Immature natural killer cell (primary cell): ENCODE measurements around the gene C16orf74. TPM values are rescaled to one million over a fixed set of nuclear protein-coding genes. Genes with fewer than 3 reads are reported as not detected.
A peak's percentile ranks its signal among the peaks of the same experiment; 100 is the strongest.

ENCODE experiments used
- DNase-seq, 3 donors: peaks; one replicate each; pipeline ENCODE4 v3.0.0; 2022; ENCODE audit warnings: mixed read lengths in 1 of 3
- H3K27ac Mint-ChIP-seq, 6 donors: one replicate each; pipeline ENCODE4 v1.8.0; 2020; ENCODE audit warnings: mixed read lengths in 6 of 6, mild to moderate bottlenecking in 5 of 6, inconsistent platforms in 4 of 6, moderate library complexity in 3 of 6
- H3K27me3 Mint-ChIP-seq, 3 donors: one replicate each; pipeline ENCODE4 v1.8.0; 2020 to 2021; ENCODE audit warnings: low read depth in 3 of 3, mild to moderate bottlenecking in 3 of 3, mixed read lengths in 3 of 3, moderate library complexity in 3 of 3, inconsistent platforms in 1 of 3
- H3K36me3 Mint-ChIP-seq, 3 donors: one replicate each; pipeline ENCODE4 v1.8.0; 2020; ENCODE audit warnings: mixed read lengths in 3 of 3, inconsistent platforms in 2 of 3, mild to moderate bottlenecking in 2 of 3
- H3K4me1 Mint-ChIP-seq, 2 donors: one replicate each; pipeline ENCODE4 v1.8.0; 2020; ENCODE audit warnings: inconsistent platforms in 2 of 2, mild to moderate bottlenecking in 2 of 2, mixed read lengths in 2 of 2, moderate library complexity in 1 of 2
- H3K4me3 Mint-ChIP-seq, 5 donors: one replicate each; pipeline ENCODE4 v1.8.0; 2020; ENCODE audit warnings: mild to moderate bottlenecking in 5 of 5, mixed read lengths in 5 of 5, inconsistent platforms in 3 of 5, moderate library complexity in 3 of 5
- H3K9me3 Mint-ChIP-seq, 6 donors: one replicate each; pipeline ENCODE4 v1.8.0; 2020; ENCODE audit warnings: mild to moderate bottlenecking in 6 of 6, mixed read lengths in 6 of 6, inconsistent platforms in 4 of 6, moderate library complexity in 3 of 6
- polyA plus RNA-seq, 3 donors: library from polyadenylated mRNA; unstranded; fragments of 300-500 nt; fragmentation: Illumina TruSeq; gene quantifications; one replicate each; pipeline ENCODE4 v1.2.3, GENCODE V29; 2021

C16orf74 gene
- 1 to 10 TPM; 5.0 to 9.0 (median 7.4) TPM for polyA plus RNA-seq

DNA sequence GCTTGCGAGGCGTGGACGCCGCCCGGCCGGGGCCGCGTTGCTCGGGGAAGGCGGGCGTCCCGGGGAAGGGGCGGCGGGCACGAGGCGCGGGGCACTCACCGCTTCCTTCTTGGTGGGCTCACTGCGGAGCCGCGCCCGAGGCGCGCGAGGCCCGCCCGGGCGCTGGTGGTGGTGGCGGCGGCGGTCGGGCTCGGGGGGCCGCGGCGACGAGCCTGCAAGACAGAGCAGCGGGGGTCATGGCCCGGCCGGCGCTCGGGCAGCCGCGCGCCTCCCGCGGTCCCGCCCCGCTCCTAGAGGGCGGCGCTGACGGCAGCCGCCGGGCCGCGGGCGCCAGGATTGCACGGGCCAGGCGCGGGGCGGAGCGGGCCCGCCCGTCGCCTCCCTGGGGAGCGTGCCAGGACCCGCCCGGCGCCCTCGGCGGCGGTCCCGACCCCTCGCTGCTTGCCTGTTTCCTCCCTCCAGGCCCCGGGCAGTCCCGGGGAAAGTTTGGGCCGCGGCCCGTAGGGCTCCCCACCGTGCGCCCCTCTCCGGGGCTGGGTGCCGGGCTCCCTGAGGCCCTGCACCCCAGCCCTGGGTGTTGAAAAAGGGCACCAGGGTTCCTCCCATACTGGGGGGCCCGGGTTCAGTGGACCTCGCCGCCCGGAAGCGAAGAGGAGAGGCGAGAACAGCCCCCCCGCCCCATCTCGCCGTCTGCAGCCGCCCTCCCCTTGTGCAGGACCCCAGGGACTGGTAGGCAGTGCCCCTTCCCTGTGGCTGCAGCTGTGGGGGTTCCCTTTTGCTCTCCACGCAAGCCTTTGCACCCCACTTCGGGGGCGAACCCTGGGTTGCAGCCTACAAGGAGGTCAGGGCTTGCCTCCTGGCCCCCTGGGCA lies at the start of gene C16orf74:
TSS of gene C16orf74 (minus strand) at position 270 of the 871 bp plus-strand sequence. CDS start 15,879 bp downstream, outside the sequence.
- H3K27me3 Mint-ChIP-seq: peaks cover 4 to 8% (median 5%) of the 10 kb centered on the region in 3 donors
- no peak within 1 kb of the TSS for H3K27ac Mint-ChIP-seq
- peak in 1 of 3 donors; percentile 16 for DNase-seq

DNA sequence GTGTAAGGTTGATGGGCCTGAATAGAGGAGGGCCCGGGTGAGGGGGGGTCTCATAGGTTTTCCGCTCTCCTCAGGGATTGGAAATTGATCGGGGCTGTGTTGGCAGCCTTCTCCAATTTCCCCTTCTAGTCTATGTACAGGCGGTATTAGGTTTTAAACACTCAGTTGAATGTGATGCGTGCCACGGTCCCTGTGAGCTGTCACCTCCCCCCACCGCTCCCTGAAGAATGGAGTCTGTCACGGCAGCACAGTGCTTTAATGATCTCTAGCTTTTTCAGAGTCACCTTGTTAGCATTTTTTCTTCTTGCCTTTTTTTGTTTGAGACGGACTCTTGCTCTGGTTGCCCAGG lies 49.4 kb upstream of the C16orf74 start:
- Mint-ChIP-seq H3K9me3 (no peaks in the 10 kb centered on the region), H3K4me1 (peaks cover 52 to 72% of the 10 kb centered on the region in 2 donors)
- DNase-seq: no peak

More for the DNA sequence above, at the start of gene C16orf74:
- H3K36me3 Mint-ChIP-seq: no peaks in the 10 kb centered on the region
- H3K4me3 Mint-ChIP-seq: peak within 1 kb of the TSS; percentile 72 to 87 (median 82)
- H3K4me1 Mint-ChIP-seq: peaks cover 4 to 5% of the 10 kb centered on the region in 2 donors
- no peaks in the 10 kb centered on the region for H3K9me3 Mint-ChIP-seq

DNA sequence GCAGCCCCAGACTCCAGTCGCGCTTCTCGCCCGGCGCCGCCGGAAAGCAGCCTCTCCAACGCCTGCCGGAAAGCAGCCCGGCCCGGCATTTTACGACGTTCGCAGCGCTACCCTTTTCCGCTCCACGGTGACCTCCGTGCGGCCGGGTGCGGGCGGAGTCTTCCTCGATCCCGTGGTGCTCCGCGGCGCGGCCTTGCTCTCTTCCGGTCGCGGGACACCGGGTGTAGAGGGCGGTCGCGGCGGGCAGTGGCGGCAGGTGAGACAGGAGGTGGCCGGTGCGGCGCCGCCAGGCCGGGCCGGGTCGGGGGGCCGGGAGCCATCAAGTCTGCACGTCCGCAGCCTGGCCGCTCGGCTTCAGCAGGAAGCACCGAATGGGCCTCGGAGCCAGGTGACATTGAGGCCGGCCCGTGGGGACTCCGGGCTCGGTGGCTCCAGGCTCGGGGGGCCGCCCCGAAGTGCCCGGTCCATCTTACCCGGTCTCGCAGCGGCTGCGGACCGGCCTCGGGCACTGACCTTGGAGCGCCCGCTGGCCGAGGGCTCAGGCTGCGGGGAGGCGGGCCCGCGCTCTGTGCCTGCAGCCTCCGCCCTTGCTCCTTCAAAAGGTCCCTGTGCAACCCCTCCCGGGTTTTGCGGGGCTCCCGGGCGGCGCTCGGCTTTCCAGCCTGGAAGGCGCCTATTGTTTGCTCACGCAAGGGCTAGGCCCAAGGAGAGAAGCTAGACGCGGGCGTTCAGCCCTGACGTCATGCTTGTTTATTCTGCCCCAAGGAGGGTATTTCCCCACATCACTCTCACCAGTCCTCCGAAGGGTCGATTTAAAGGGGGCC lies 48.8 kb upstream of the C16orf74 start, which contains the start of the genes COX4I1 and EMC8:
TSS of gene COX4I1 (plus strand) at position 199 of the 824 bp plus-strand sequence. CDS start 1,511 bp downstream, outside the sequence.
TSS of gene EMC8 (minus strand) at position 48 of the 824 bp plus-strand sequence. CDS start 249 bp downstream, outside the sequence.
- H3K27ac Mint-ChIP-seq: peak within 1 kb of the TSS; percentile 78 to 96 (median 94)
- peak; percentile 91 to 92 (median 91) for DNase-seq
- peak within 1 kb of the TSS; percentile 85 to 91 (median 87) for H3K4me3 Mint-ChIP-seq
- H3K27me3 Mint-ChIP-seq: peaks cover 6 to 20% (median 17%) of the 10 kb centered on the region in 3 donors
- no peaks in the 10 kb centered on the region for H3K9me3 Mint-ChIP-seq
- H3K36me3 Mint-ChIP-seq: peaks cover 11 to 29% (median 21%) of the 10 kb centered on the region in 3 donors
- peaks cover 55 to 72% of the 10 kb centered on the region in 2 donors for H3K4me1 Mint-ChIP-seq

More for the DNA sequence above, 49.4 kb upstream of the C16orf74 start:
- H3K27ac Mint-ChIP-seq: peak overlapping the region; percentile 52 to 96 (median 94)
- peak overlapping the region; percentile 82 to 85 (median 84) for H3K4me3 Mint-ChIP-seq
- H3K36me3 Mint-ChIP-seq: peaks cover 11 to 30% (median 24%) of the 10 kb centered on the region in 3 donors
- H3K27me3 Mint-ChIP-seq: peaks cover 6 to 20% (median 17%) of the 10 kb centered on the region in 3 donors

DNA sequence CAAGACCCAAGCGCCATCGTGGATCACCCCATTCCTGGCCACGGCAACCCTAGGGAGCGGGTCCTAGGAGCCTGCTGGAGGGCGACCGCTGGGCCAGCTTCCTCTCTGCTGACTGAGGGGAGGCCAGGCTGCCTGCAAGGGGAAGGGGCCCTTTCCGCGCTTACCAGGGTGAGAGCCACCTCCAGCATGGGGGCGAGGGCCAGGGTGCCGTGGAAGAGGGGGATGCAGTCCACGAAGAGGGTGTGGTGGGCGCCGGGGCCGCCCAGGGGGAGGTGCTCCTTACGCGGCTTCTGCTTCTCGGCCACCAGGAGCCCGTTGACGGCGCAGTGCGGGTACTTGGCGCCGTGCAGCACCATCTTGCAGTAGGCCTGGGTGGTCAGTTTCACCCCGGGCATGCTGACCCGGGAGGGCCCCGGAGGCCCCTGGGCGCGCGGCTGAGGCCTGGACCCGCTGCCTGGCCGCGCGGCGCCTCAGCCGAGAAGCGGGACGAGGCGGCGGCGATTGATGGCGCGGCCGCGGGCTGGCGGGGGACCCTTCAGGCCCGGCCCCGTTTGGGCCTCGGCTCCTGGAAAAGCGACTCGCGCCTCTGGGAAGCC lies 48.1 kb upstream of the C16orf74 start:
- H3K36me3 Mint-ChIP-seq: peaks cover 11 to 29% (median 20%) of the 10 kb centered on the region in 3 donors
- peak overlapping the region; percentile 85 to 91 (median 87) for H3K4me3 Mint-ChIP-seq
- H3K9me3 Mint-ChIP-seq: no peaks in the 10 kb centered on the region
- H3K27me3 Mint-ChIP-seq: peaks cover 6 to 20% (median 17%) of the 10 kb centered on the region in 3 donors
- peak in 2 of 3 donors; percentile 41 to 44 for DNase-seq
- H3K4me1 Mint-ChIP-seq: peaks cover 57 to 71% of the 10 kb centered on the region in 2 donors
- H3K27ac Mint-ChIP-seq: peak overlapping the region; percentile 51 to 93 (median 88)

DNA sequence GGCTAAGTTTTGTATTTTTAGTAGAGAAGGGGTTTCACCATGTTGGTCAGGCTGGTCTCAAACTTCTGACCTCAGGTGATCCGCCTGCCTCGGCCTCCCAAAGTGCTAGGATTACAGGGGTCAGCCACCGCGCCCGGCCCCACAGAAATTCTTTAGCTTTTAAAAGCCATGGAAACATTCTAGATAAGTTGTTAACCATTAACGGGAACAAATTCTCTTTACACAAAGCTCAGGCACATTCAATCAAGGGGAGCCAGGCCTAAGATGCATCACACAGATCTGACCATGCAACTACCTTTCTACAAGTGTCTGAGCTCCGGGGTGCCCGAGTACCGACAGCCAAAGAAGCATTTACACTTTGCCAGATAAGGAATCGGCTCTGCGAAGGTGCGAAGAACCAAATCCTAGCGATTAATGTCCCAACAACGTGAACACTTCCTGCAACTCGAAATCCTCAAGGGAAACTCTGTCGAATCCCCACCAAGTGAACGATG lies 47.4 kb upstream of the C16orf74 start:
- peak overlapping the region; percentile 82 to 91 (median 85) for H3K4me3 Mint-ChIP-seq
- H3K36me3 Mint-ChIP-seq: peaks cover 11 to 23% (median 15%) of the 10 kb centered on the region in 3 donors
- DNase-seq: no peak
- H3K9me3 Mint-ChIP-seq: no peaks in the 10 kb centered on the region
- H3K27ac Mint-ChIP-seq: peak overlapping the region; percentile 34 to 93 (median 76)
- peaks cover 56 to 64% of the 10 kb centered on the region in 2 donors for H3K4me1 Mint-ChIP-seq
- peaks cover 6 to 20% (median 17%) of the 10 kb centered on the region in 3 donors for H3K27me3 Mint-ChIP-seq

DNA sequence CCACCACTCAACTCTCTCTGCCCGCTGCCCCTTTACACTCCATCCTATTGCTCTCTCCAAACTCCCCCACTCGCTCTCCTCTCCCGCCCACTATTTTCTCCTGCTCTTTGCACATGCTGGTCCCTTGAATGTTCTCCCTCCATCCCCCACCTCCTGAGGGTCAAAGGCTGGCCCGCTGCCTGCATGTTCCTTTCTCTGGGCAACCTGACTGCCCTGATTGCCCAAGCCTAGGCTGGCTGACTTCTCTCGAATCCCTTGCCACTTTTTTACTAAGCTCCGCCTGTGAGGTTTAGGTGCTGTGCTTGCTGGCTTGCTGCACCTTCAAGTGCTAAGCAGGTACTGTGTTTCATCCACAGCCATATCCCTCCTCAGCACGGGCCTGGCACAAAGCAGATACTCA lies 45.7 kb upstream of the C16orf74 start:
- no peak for DNase-seq
- peaks cover 51 to 59% of the 10 kb centered on the region in 2 donors for H3K4me1 Mint-ChIP-seq
- H3K27me3 Mint-ChIP-seq: peaks cover 6 to 20% (median 17%) of the 10 kb centered on the region in 3 donors
- H3K36me3 Mint-ChIP-seq: peaks cover 13 to 36% (median 22%) of the 10 kb centered on the region in 3 donors
- peak overlapping the region in 1 of 5 donors; percentile 71 for H3K4me3 Mint-ChIP-seq
- no peaks in the 10 kb centered on the region for H3K9me3 Mint-ChIP-seq
- H3K27ac Mint-ChIP-seq: peak overlapping the region in 4 of 6 donors; percentile 10 to 53 (median 42)

DNA sequence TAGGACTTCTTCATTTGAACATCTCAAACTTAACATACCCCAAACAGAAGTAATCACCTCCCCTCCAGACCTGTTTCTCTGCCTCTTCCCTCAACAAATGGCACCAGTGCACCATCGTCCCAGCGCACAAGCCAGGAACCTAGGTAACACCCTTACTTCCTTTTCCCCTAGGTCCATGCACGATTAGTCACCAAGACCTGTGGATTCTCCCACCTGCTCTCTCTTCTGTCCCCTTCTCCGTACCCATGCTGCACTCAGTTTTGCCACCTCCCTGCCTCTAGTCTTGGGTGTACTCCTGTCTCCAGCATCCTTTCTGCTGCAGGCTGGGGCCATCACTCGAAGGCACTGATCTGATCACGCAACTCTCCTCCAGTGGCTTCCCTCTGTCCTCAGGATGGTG lies 45.3 kb upstream of the C16orf74 start:
- Mint-ChIP-seq H3K9me3 (no peaks in the 10 kb centered on the region), H3K36me3 (peaks cover 14 to 36% (median 22%) of the 10 kb centered on the region in 3 donors), H3K27me3 (peaks cover 6 to 20% (median 17%) of the 10 kb centered on the region in 3 donors), H3K27ac (peak overlapping the region in 1 of 6 donors; percentile 37), H3K4me1 (peaks cover 46 to 59% of the 10 kb centered on the region in 2 donors), H3K4me3 (peak overlapping the region in 1 of 5 donors; percentile 52)
- DNase-seq: no peak

DNA sequence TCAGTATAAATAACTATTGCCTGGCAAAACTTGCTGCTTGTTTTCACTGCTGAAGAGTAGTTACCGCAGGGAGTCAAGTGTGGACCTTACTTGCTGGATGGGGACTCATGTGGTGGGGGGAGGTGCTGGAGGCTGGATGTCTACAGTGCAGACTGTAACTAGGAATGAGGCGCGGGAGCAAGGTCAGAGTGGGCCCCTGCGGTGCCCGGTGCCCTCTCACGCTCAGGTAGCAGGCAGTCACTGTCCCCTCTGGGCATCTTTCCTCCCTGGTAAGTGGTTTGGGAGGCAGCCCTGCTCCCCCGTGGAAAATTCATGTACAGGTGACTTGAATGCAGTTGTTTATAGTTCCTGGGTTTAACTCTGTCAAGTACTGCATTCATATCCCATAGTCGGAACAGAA lies 43.8 kb upstream of the C16orf74 start:
- Mint-ChIP-seq H3K4me3 (no peak overlapping the region), H3K27ac (peak overlapping the region in 1 of 6 donors; percentile 53), H3K36me3 (peaks cover 14 to 36% (median 22%) of the 10 kb centered on the region in 3 donors), H3K27me3 (peaks cover 4 to 10% (median 6%) of the 10 kb centered on the region in 3 donors), H3K9me3 (no peaks in the 10 kb centered on the region), H3K4me1 (peaks cover 35 to 53% of the 10 kb centered on the region in 2 donors)
- no peak for DNase-seq

DNA sequence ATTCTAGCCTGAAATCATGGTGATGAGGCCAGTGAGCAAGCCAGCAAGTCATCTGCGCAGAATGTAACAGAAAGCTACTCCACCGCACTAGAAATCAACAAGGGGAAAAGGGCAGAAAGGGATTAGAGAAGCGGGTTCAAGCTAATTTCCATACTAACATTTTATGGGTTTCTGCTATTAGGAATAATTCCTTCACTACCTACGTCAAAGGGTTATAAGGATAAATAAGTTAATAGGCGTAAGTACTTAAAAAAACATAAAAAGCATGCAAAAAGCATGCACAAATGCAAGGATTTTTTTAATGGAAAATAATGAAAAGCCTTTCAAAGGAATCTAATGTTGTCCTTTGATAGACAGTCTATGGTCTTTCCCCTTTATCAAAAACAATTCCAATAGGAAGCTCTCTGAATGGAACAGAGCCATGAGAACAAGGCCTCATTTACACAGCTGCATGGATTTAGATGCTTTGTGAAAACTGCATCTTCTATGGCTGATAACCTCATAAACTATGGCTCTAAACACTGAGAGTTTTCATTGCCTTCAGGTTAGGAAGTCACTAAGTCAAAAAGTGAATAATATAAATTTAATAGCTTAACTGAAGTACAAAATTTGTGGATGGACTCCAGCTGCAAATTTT lies 42.9 kb upstream of the C16orf74 start:
- H3K4me1 Mint-ChIP-seq: peaks cover 33 to 53% of the 10 kb centered on the region in 2 donors
- no peak overlapping the region for H3K4me3 Mint-ChIP-seq
- no peak overlapping the region for H3K27ac Mint-ChIP-seq
- peaks cover 14 to 40% (median 25%) of the 10 kb centered on the region in 3 donors for H3K36me3 Mint-ChIP-seq
- no peaks in the 10 kb centered on the region for H3K9me3 Mint-ChIP-seq
- H3K27me3 Mint-ChIP-seq: peaks cover 2 to 5% (median 3%) of the 10 kb centered on the region in 3 donors
- no peak for DNase-seq

DNA sequence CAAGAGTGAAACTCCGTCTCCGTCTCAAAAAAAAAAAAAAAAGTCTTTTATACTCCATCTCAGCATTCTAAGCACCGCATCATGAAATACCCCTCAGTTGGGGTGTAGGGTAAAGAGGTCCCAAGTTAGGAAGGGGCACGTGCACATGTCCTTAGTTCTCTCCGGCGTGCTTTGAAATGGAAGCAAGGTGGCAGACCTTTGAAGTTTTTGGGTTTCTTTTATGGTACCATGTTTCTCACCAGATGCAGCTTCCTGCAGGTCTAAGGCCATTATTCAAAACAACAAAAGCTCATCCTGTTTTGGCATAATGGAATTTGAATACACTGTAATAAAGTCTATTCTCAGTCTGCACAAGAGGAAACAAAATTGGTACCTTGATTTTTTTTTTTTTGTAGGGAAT lies 38.9 kb upstream of the C16orf74 start:
- no peak overlapping the region for H3K4me3 Mint-ChIP-seq
- H3K27me3 Mint-ChIP-seq: peaks cover 0 to 1% (median 0%) of the 10 kb centered on the region in 3 donors
- no peaks in the 10 kb centered on the region for H3K9me3 Mint-ChIP-seq
- peaks cover 6 to 27% of the 10 kb centered on the region in 2 donors for H3K4me1 Mint-ChIP-seq
- H3K36me3 Mint-ChIP-seq: peaks cover 21 to 43% (median 31%) of the 10 kb centered on the region in 3 donors
- DNase-seq: no peak
- H3K27ac Mint-ChIP-seq: no peak overlapping the region

DNA sequence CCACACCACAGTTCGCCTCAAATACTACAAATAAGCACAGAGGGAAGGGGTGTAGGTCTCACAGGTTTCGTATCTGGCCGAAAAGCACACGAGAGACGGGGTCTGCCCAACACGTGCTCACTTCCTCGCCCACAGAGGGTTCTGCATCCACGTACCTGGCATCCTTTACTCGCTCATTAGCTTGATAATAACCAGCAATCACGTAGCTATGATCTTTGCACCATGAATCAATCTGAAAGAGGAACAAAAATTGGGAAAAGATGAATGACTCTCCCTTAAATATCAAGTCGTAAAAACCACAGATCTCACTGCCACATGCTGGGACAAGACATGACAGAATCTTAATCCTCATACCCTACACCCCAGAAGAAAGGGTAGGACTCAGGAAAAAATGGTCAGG lies 37.9 kb upstream of the C16orf74 start:
- no peak for DNase-seq
- Mint-ChIP-seq H3K9me3 (no peaks in the 10 kb centered on the region), H3K36me3 (peaks cover 21 to 41% (median 31%) of the 10 kb centered on the region in 3 donors), H3K27ac (peak overlapping the region in 1 of 6 donors; percentile 42), H3K4me3 (no peak overlapping the region), H3K4me1 (peaks cover 4 to 27% of the 10 kb centered on the region in 2 donors), H3K27me3 (peaks cover 0 to 1% (median 0%) of the 10 kb centered on the region in 3 donors)

DNA sequence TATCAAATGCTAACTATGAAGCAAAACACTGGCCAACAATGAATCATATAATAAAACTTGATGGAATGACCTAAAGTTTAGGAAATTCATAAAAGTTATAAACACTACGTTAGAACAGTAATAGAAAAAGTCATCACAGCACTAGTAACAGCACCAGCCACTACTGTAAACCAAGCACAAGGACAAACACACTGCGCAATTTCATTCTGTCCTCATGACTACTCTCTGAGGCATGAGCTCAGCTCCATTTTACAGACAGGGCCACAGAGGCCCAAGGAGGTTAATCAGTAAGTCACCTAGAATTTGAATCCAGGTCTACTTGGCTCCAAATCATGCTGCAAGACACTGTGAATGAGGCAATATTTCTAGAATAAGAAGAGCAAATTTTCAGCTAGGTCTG lies 35.0 kb upstream of the C16orf74 start:
- no peak overlapping the region for H3K4me3 Mint-ChIP-seq
- peaks cover 1 to 3% (median 2%) of the 10 kb centered on the region in 3 donors for H3K27me3 Mint-ChIP-seq
- H3K27ac Mint-ChIP-seq: no peak overlapping the region
- peaks cover 20 to 33% (median 21%) of the 10 kb centered on the region in 3 donors for H3K36me3 Mint-ChIP-seq
- H3K9me3 Mint-ChIP-seq: no peaks in the 10 kb centered on the region
- DNase-seq: no peak
- H3K4me1 Mint-ChIP-seq: peaks cover 3 to 21% of the 10 kb centered on the region in 2 donors
